A549 treated with DMSO at 1 μM for 4 hours (cell line): Measurements from ENCODE around the gene POU3F3. TPM values are rescaled to one million over a fixed set of nuclear protein-coding genes. Genes with fewer than 3 reads are reported as not detected.

ENCODE experiments used
- total RNA-seq: library from RNA; stranded (reverse); fragments of 200-300 nt; extraction: Qiagen RNA extraction; gene quantifications from 5 replicates; pipeline ENCODE4 v1.2.3, GENCODE V29; 2022; ENCODE audit warnings: low read depth

POU3F3 gene
- total RNA-seq: 0.03 to 0.05 TPM in 2 of 5 replicates, not detected in the others

GRCh38 chr2:104853534-104854497, at the start of gene POU3F3:
Gene POU3F3, plus strand, starts transcription at chr2:104854115. Its CDS starts 1,396 bp downstream, at chr2:104855511.

Other genes with a start within 250 kb of the POU3F3 start
- gene MRPS9, start 184.0 kb downstream of the POU3F3 start, total RNA-seq: 30.8 to 35.3 TPM (median 33.1 TPM) in 5 replicates